ENCODE results near the gene CFAP157. TPM values are rescaled to one million over a fixed set of nuclear protein-coding genes. Genes with fewer than 3 reads are reported as not detected.

CFAP157 gene
- total and polyA plus RNA-seq, 7 experiments from 2014 or later, result 0.11 to 0.38 (median 0.22) TPM; not detected in 2

- ChIA-PET POLR2A (interaction anchor here (0.5 kb wide), 1 partner anchor 93 kb away, joined by 5 read pairs; no protein-coding TSS in a partner anchor), CTCF (no interaction called here)
- Histone ChIP-seq H3K4me1 (ENCODE audit: control insufficient read depth in 2 of 2, insufficient read depth in 2 of 2, low read length in 2 of 2) (peaks cover 6 to 7% of the 10 kb centered on the region in 2 donors), H3K27ac (ENCODE audit: low read depth, low read length) (peak overlapping the region; percentile 26), H3K9me3 (ENCODE audit: control insufficient read depth in 2 of 3, low read length in 3 of 3) (no peaks in the 10 kb centered on the region), H3K4me3 (ENCODE audit: low read length) (peak overlapping the region; percentile 62), H3K36me3 (ENCODE audit: control insufficient read depth in 2 of 3, insufficient read depth in 3 of 3, low read length in 3 of 3) (no peaks in the 10 kb centered on the region), H3K27me3 (ENCODE audit: control insufficient read depth in 2 of 2, insufficient read depth in 2 of 2, low read length in 2 of 2) (no peaks in the 10 kb centered on the region)
- peak overlapping the region; percentile 73 to 87 (median 84) for H3K4me3 Mint-ChIP-seq
- DNase-seq (peak; percentile 63 to 81 (median 78)), ATAC-seq (peak; percentile 99)
- peaks cover 0 to 2% (median 0%) of the 10 kb centered on the region in 5 donors for H3K27me3 Mint-ChIP-seq
- H3K4me1 Mint-ChIP-seq, result peaks cover 5 to 13% (median 12%) of the 10 kb centered on the region in 7 donors
- peak overlapping the region; percentile 10 to 91 (median 77) for H3K27ac Mint-ChIP-seq
- H3K36me3 Mint-ChIP-seq, result no peaks in the 10 kb centered on the region
- intact Hi-C loops (cut with micrococcal nuclease), result loop anchor here (1.0 to 2.0 kb wide), 3 partner anchors 16 to 86 kb away; partner anchors contain the start of genes PTRH1 (in 2 of the 2) and STXBP1 (in 1 of the 2)
- no peaks in the 10 kb centered on the region for H3K9me3 Mint-ChIP-seq
Observed at GRCh38 chr9:127698985-127699670, 7.7 kb upstream of the CFAP157 start.

GRCh38 chr9:127700140-127700539, 6.6 kb upstream of the CFAP157 start:
- H3K36me3 ChIP-seq (ENCODE audit: control insufficient read depth in 2 of 3, insufficient read depth in 3 of 3, low read length in 3 of 3), result no peaks in the 10 kb centered on the region
- H3K27me3 ChIP-seq (ENCODE audit: control insufficient read depth in 2 of 2, insufficient read depth in 2 of 2, low read length in 2 of 2), result no peaks in the 10 kb centered on the region
- peaks cover 0 to 2% (median 0%) of the 10 kb centered on the region in 5 donors for H3K27me3 Mint-ChIP-seq
- DNase-seq (no peak), ATAC-seq (no peak)
- CTCF ChIA-PET, result interaction anchor here (0.6 kb wide), 1 partner anchor 93 kb away, joined by 5 read pairs; no protein-coding TSS in a partner anchor
- no peaks in the 10 kb centered on the region for H3K9me3 ChIP-seq (ENCODE audit: control insufficient read depth in 2 of 3, low read length in 3 of 3)
- H3K4me1 ChIP-seq (ENCODE audit: control insufficient read depth in 2 of 2, insufficient read depth in 2 of 2, low read length in 2 of 2), result peaks cover 6 to 7% of the 10 kb centered on the region in 2 donors
- intact Hi-C loops (cut with micrococcal nuclease), result no loop called here
- no peaks in the 10 kb centered on the region for H3K36me3 Mint-ChIP-seq
- peak overlapping the region; percentile 17 to 87 (median 78) for H3K4me3 Mint-ChIP-seq
- peaks cover 1 to 13% (median 12%) of the 10 kb centered on the region in 7 donors for H3K4me1 Mint-ChIP-seq
- H3K27ac Mint-ChIP-seq, result peak overlapping the region in 3 of 9 donors; percentile 24 to 91 (median 87)
- no peaks in the 10 kb centered on the region for H3K9me3 Mint-ChIP-seq
- H3K4me3 ChIP-seq (ENCODE audit: low read length), result no peak overlapping the region
- POLR2A ChIA-PET, result interaction anchor here (1.1 kb wide), 1 partner anchor 16 kb away, joined by 5 read pairs; the partner anchor contains the start of genes PTRH1 and TTC16
- no peak overlapping the region for H3K27ac ChIP-seq (ENCODE audit: low read depth, low read length)

- CTCF ChIA-PET, result interaction anchor here (0.6 kb wide), 1 partner anchor 94 kb away, joined by 5 read pairs; no protein-coding TSS in a partner anchor
- H3K4me3 Mint-ChIP-seq, result peak overlapping the region in 7 of 10 donors; percentile 41 to 87 (median 83)
Observed at GRCh38 chr9:127700594-127701255, 6.1 kb upstream of the CFAP157 start.

GRCh38 chr9:127703289-127703946, 3.4 kb upstream of the CFAP157 start:
- Histone ChIP-seq H3K4me1 (ENCODE audit: control insufficient read depth in 2 of 2, insufficient read depth in 2 of 2, low read length in 2 of 2) (peaks cover 7 to 12% of the 10 kb centered on the region in 2 donors), H3K27me3 (ENCODE audit: control insufficient read depth in 2 of 2, insufficient read depth in 2 of 2, low read length in 2 of 2) (no peaks in the 10 kb centered on the region), H3K36me3 (ENCODE audit: control insufficient read depth in 2 of 3, insufficient read depth in 3 of 3, low read length in 3 of 3) (no peaks in the 10 kb centered on the region), H3K4me3 (ENCODE audit: low read length) (no peak overlapping the region), H3K9me3 (ENCODE audit: control insufficient read depth in 2 of 3, low read length in 3 of 3) (no peaks in the 10 kb centered on the region), H3K27ac (ENCODE audit: low read depth, low read length) (no peak overlapping the region)
- no peak for DNase-seq
- peaks cover 0 to under 1% (median 0%) of the 10 kb centered on the region in 5 donors for H3K36me3 Mint-ChIP-seq
- H3K27me3 Mint-ChIP-seq, result no peaks in the 10 kb centered on the region
- H3K9me3 Mint-ChIP-seq, result no peaks in the 10 kb centered on the region
- no peak overlapping the region for H3K27ac Mint-ChIP-seq
- peak overlapping the region in 1 of 10 donors; percentile 21 for H3K4me3 Mint-ChIP-seq
- H3K4me1 Mint-ChIP-seq, result peaks cover 0 to 27% (median 18%) of the 10 kb centered on the region in 7 donors
- ATAC-seq, result no peak
- CTCF ChIA-PET, result no interaction called here
- POLR2A ChIA-PET, result no interaction called here
- intact Hi-C loops (cut with micrococcal nuclease), result no loop called here

More at GRCh38 chr9:127700594-127701255, 6.1 kb upstream of the CFAP157 start:
- peak overlapping the region in 1 of 9 donors; percentile 24 for H3K27ac Mint-ChIP-seq
- POLR2A ChIA-PET, result interaction anchor here (1.1 kb wide), 1 partner anchor 15 kb away, joined by 5 read pairs; the partner anchor contains the start of genes PTRH1 and TTC16
- Histone ChIP-seq H3K36me3 (ENCODE audit: control insufficient read depth in 2 of 3, insufficient read depth in 3 of 3, low read length in 3 of 3) (no peaks in the 10 kb centered on the region), H3K27me3 (ENCODE audit: control insufficient read depth in 2 of 2, insufficient read depth in 2 of 2, low read length in 2 of 2) (no peaks in the 10 kb centered on the region), H3K9me3 (ENCODE audit: control insufficient read depth in 2 of 3, low read length in 3 of 3) (no peaks in the 10 kb centered on the region), H3K4me3 (ENCODE audit: low read length) (no peak overlapping the region), H3K4me1 (ENCODE audit: control insufficient read depth in 2 of 2, insufficient read depth in 2 of 2, low read length in 2 of 2) (peaks cover 6 to 7% of the 10 kb centered on the region in 2 donors), H3K27ac (ENCODE audit: low read depth, low read length) (no peak overlapping the region)
- H3K27me3 Mint-ChIP-seq, result peaks cover 0 to 2% (median 0%) of the 10 kb centered on the region in 5 donors
- peaks cover 0 to 13% (median 12%) of the 10 kb centered on the region in 7 donors for H3K4me1 Mint-ChIP-seq
- ATAC-seq (no peak), DNase-seq (no peak)
- intact Hi-C loops (cut with micrococcal nuclease), result no loop called here
- no peaks in the 10 kb centered on the region for H3K36me3 Mint-ChIP-seq
- H3K9me3 Mint-ChIP-seq, result no peaks in the 10 kb centered on the region

- no peak overlapping the region for H3K4me3 ChIP-seq (ENCODE audit: low read length)
- ATAC-seq (no peak), DNase-seq (no peak)
- Mint-ChIP-seq H3K27me3 (no peaks in the 10 kb centered on the region), H3K9me3 (peaks cover 0 to 2% (median 0%) of the 10 kb centered on the region in 11 donors), H3K4me1 (peaks cover 6 to 20% (median 12%) of the 10 kb centered on the region in 7 donors), H3K4me3 (no peak overlapping the region), H3K36me3 (peaks cover 0 to 7% (median 0%) of the 10 kb centered on the region in 5 donors), H3K27ac (no peak overlapping the region)
- H3K9me3 ChIP-seq (ENCODE audit: control insufficient read depth in 2 of 3, low read length in 3 of 3), result peaks cover 0 to 4% (median 0%) of the 10 kb centered on the region in 3 experiments
- no peak overlapping the region for H3K27ac ChIP-seq (ENCODE audit: low read depth, low read length)
- ChIA-PET CTCF (interaction anchor here (0.6 to 1.0 kb wide), 2 partner anchors 29 to 114 kb away, joined by 3 read pairs; partner anchors contain the start of gene TOR2A), POLR2A (no interaction called here)
- intact Hi-C loops (cut with micrococcal nuclease), result no loop called here
- H3K27me3 ChIP-seq (ENCODE audit: control insufficient read depth in 2 of 2, insufficient read depth in 2 of 2, low read length in 2 of 2), result no peaks in the 10 kb centered on the region
- H3K36me3 ChIP-seq (ENCODE audit: control insufficient read depth in 2 of 3, insufficient read depth in 3 of 3, low read length in 3 of 3), result no peaks in the 10 kb centered on the region
- peaks cover 0 to 9% of the 10 kb centered on the region in 2 donors for H3K4me1 ChIP-seq (ENCODE audit: control insufficient read depth in 2 of 2, insufficient read depth in 2 of 2, low read length in 2 of 2)
Observed at GRCh38 chr9:127705577-127706379, 1.0 kb upstream of the CFAP157 start.

Data from naive thymus-derived CD4-positive, alpha-beta T cell (primary cell).